ENCODE data around the gene CMTM4.

GRCh38 chr16:66682271-66682670 is 14.3 kb downstream of the CMTM4 start:
- TF ChIP-seq POLR2AphosphoS5 (IDR thresholded peaks at IDR 0.05; ENCODE audit: borderline replicate concordance, low read depth, low read length) (no peak), EZH2 (IDR thresholded peaks at IDR 0.05) (no peak), FOXP2 (optimal IDR thresholded peaks at IDR 0.05; ENCODE audit: control extremely low read depth, extremely low read length, insufficient read depth) (no peak)

All from SK-N-MC (cell line).